ENCODE measurements around the gene JADE2. TPM values are rescaled to one million over a fixed set of nuclear protein-coding genes. Genes with fewer than 3 reads are reported as not detected.

The JADE2 gene
- total and polyA plus RNA-seq, 2 experiments from 2014 or later, result 14.9 to 35.4 TPM

DNA sequence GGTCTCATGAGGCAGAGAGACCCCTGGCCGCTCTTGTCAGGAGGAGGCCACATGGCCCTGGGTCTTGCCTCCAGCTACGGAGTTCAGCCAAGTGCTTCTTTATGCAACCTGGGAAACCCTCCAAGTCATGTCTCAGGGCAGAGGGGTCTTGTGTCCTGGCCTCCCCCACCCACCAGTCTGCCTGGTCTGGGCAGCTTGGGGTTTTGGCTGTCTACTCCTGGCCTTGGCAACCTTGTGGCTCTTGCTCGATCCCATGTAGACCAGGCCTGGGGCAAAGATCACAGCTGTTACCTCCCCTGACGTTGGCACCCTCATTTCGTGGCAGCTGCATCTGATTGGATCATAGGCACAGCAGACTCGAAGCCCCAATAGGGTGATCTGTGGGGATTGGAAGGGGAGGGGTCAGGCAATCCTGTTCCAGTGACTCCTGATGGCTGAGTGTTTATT is 28.4 kb downstream of the JADE2 start:
- Histone ChIP-seq H3K9me3 (ENCODE audit: low read depth) (no peaks in the 10 kb centered on the region), H3K36me3 (replicated peaks; ENCODE audit: insufficient read depth, low read depth) (no peaks in the 10 kb centered on the region), H3K27ac (peak overlapping the region; percentile 42), H3K4me3 (no peak overlapping the region), H3K4me2 (no peak overlapping the region), H4K20me1 (ENCODE audit: insufficient read depth, poor library complexity, severe bottlenecking) (peaks cover 12% of the 10 kb centered on the region), H3K4me1 (ENCODE audit: insufficient read depth) (peaks cover 12% of the 10 kb centered on the region), H2AFZ (no peak overlapping the region), H3K9me2 (replicated peaks; ENCODE audit: insufficient read depth) (no peaks in the 10 kb centered on the region), H3K79me2 (peaks cover 12% of the 10 kb centered on the region), H3K27me3 (no peaks in the 10 kb centered on the region)
- TF ChIP-seq EZH2phosphoT487 (IDR thresholded peaks at IDR 0.05; ENCODE audit: low read depth, severe bottlenecking, unreplicated experiment), result no peak
- TF ChIP-seq, protein P1, sequence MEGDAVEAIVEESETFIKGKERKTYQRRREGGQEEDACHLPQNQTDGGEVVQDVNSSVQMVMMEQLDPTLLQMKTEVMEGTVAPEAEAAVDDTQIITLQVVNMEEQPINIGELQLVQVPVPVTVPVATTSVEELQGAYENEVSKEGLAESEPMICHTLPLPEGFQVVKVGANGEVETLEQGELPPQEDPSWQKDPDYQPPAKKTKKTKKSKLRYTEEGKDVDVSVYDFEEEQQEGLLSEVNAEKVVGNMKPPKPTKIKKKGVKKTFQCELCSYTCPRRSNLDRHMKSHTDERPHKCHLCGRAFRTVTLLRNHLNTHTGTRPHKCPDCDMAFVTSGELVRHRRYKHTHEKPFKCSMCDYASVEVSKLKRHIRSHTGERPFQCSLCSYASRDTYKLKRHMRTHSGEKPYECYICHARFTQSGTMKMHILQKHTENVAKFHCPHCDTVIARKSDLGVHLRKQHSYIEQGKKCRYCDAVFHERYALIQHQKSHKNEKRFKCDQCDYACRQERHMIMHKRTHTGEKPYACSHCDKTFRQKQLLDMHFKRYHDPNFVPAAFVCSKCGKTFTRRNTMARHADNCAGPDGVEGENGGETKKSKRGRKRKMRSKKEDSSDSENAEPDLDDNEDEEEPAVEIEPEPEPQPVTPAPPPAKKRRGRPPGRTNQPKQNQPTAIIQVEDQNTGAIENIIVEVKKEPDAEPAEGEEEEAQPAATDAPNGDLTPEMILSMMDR (IDR thresholded peaks at IDR 0.05; ENCODE audit: poor library complexity), result no peak
- 84% methylated on average over 6 of the region's 6 CpGs for WGBS (ENCODE audit: low lambda C conversion rate, missing lambda C conversion rate)
- no peak for DNase-seq (ENCODE audit: low spot score)

DNA sequence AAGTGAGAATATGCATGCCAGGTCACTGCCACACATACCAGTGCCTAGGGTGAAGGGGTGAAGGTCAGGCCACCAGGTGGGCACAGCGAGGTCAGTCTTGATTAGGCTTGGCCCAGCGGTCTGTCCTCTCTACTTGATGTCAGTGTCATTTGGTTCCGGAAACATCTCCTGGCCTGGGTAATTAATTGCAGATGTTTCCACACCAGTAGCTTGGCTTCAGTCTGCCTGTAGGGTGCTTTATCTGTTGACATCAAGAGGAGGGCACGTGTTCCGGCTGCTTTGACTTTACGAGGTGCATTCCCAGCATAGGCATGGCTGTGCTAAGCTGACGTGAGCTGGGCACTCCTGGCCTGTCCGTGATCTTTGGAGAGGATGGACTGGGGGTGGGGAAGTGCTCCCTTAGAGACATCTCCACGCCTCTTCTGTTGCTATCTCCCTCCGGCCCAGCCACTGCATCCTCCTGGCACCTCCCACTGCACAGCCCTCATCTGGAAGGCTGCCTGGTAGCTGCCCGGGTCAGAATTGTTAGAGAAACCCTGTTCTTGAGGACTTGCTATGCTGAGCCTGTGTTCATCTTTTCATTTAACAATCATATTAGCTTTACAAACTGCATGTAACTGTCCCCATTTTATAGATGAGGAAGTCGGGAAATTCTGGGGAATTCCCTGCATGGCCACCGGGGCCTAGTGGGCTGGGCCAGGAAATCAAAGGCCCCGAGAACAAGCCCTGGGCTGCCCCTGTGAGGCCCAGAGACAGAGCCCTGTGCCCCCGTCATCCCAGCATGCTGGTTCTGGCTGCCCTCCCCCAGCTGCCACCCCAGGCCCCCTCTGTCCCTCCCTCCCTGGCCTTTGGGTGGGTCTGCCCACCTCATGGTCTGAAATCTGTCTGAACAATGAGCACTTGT is 29.1 kb downstream of the JADE2 start:
- peaks cover 12% of the 10 kb centered on the region for H3K4me1 ChIP-seq (ENCODE audit: insufficient read depth)
- H3K27me3 ChIP-seq, result no peaks in the 10 kb centered on the region
- no peaks in the 10 kb centered on the region for H3K9me3 ChIP-seq (ENCODE audit: low read depth)
- H3K4me2 ChIP-seq, result no peak overlapping the region
- WGBS (ENCODE audit: low lambda C conversion rate, missing lambda C conversion rate), result 58% methylated on average over 15 of the region's 15 CpGs
- no peak for TF ChIP-seq EZH2 (IDR thresholded peaks at IDR 0.05; ENCODE audit: borderline replicate concordance)
- no peak for TF ChIP-seq EZH2phosphoT487 (IDR thresholded peaks at IDR 0.05; ENCODE audit: low read depth, severe bottlenecking, unreplicated experiment)
- TF ChIP-seq, protein P1 (IDR thresholded peaks at IDR 0.05; ENCODE audit: poor library complexity), result no peak
- peak; percentile 74 for DNase-seq (ENCODE audit: low spot score)
- peaks cover 9% of the 10 kb centered on the region for H3K79me2 ChIP-seq
- no peak overlapping the region for H3K4me3 ChIP-seq
- peak overlapping the region; percentile 42 for H3K27ac ChIP-seq
- no peaks in the 10 kb centered on the region for H3K36me3 ChIP-seq (replicated peaks; ENCODE audit: insufficient read depth, low read depth)
- no peak overlapping the region for H2AFZ ChIP-seq
- H4K20me1 ChIP-seq (ENCODE audit: insufficient read depth, poor library complexity, severe bottlenecking), result peaks cover 11% of the 10 kb centered on the region
- H3K9me2 ChIP-seq (replicated peaks; ENCODE audit: insufficient read depth), result no peaks in the 10 kb centered on the region

DNA sequence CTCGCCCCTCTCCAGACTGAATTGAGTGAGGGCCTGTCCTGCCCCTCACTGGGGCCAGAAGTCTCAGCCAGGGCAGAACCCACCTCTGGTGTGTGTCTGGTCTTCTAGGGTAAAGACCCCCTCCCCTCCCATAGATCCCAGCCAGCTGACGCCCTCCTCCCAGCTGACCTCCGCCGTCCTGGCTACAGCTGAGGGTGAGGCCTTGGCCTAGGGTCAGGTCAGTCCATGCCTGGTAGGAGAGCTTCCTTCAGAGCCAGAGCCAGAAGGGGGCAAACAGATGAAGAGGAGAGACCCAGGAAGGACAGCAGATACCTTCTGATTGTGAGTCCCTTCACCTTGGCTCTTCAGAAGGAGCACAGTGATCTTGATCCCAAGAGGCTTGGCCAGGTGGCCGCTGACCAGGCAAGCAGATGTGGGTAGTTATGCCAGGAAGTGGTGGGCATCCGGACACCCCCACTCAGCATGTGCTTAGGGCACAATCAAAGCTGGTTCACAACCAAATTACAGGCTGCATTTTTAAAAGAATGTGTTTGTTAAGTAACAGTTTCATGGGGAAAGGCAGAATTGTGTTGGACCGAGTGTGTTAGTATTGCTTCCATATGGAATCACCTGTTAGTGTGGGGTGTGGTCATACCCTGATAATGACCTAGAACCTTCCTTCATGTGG is 29.9 kb downstream of the JADE2 start:
- H3K9me3 ChIP-seq (ENCODE audit: low read depth), result no peaks in the 10 kb centered on the region
- DNase-seq (ENCODE audit: low spot score), result no peak
- no peak overlapping the region for H3K4me2 ChIP-seq
- H3K9me2 ChIP-seq (replicated peaks; ENCODE audit: insufficient read depth), result no peaks in the 10 kb centered on the region
- H3K27me3 ChIP-seq, result no peaks in the 10 kb centered on the region
- TF ChIP-seq, protein P1 (IDR thresholded peaks at IDR 0.05; ENCODE audit: poor library complexity), result no peak
- TF ChIP-seq EZH2 (IDR thresholded peaks at IDR 0.05; ENCODE audit: borderline replicate concordance) (no peak), EZH2phosphoT487 (IDR thresholded peaks at IDR 0.05; ENCODE audit: low read depth, severe bottlenecking, unreplicated experiment) (no peak)
- peaks cover 8% of the 10 kb centered on the region for H3K79me2 ChIP-seq
- H3K4me1 ChIP-seq (ENCODE audit: insufficient read depth), result peaks cover 12% of the 10 kb centered on the region
- H4K20me1 ChIP-seq (ENCODE audit: insufficient read depth, poor library complexity, severe bottlenecking), result peaks cover 11% of the 10 kb centered on the region
- 86% methylated on average over 6 of the region's 7 CpGs for WGBS (ENCODE audit: low lambda C conversion rate, missing lambda C conversion rate)
- H2AFZ ChIP-seq, result no peak overlapping the region
- no peak overlapping the region for H3K4me3 ChIP-seq
- no peaks in the 10 kb centered on the region for H3K36me3 ChIP-seq (replicated peaks; ENCODE audit: insufficient read depth, low read depth)
- H3K27ac ChIP-seq, result peak overlapping the region; percentile 24
